M059J (cell line): Measurements from ENCODE around the gene CD27. TPM values are rescaled to one million over a fixed set of nuclear protein-coding genes. Genes with fewer than 3 reads are reported as not detected.
A peak's percentile ranks its signal among the peaks of the same experiment; 100 is the strongest.
"Not testable (repeated sequence)": the region's sequence is repeated elsewhere in the genome, so short reads cannot be mapped to it uniquely, and the experiment has no call there.

Experiments
- DNase-seq: peaks from one replicate; pipeline ENCODE4 v3.0.0-alpha.2; 2012; ENCODE audit warnings: low read depth
- total RNA-seq: library from RNA; depleted of rRNA; stranded (reverse); fragments of >200 nt; shearing (Covaris generic); gene quantifications from 2 replicates; pipeline ENCODE4 v1.2.3, GENCODE V29; 2014; rRNA removed

CD27 gene
- total RNA-seq, 1 experiment from 2014 or later = not detected

DNA sequence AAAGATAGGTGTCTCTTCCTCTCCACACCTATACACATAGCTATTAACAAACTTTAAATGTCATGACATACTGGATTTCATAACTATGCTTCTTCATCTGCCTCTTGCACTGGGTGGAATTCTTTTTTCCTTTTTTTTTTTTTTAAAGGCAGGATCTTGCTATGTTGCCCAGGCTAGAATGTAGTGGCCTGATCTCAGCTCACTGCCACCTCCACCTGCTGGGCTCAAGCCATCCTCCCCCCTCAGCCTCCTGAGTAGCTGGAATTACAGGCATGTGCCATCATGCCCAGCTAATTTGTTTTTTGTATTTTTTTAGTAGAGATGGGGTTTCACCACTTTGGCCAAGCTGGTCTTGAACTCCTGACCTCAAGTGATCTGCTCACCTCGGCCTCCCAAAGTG, 43.5 kb downstream of the CD27 start:
- DNase-seq = no peak

DNA sequence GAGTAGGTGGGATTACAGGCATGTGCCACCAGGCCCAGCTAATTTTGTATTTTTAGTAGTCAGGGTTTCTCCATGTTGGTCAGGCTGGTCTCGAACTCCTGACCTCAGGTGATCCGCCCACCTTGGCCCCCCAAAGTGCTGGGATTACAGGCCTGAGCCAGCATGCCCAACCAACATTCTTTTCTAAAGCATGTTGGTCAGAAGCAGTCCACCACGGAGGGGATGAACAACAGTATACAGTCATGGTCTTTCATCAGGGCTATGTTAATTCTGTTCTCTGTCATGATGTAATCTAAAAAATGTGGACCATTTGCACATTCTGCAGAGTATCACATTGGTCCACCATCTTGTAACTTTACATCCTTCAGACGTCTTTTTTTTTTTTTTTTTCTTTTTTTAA, 44.7 kb downstream of the CD27 start:
- DNase-seq = no peak

DNA sequence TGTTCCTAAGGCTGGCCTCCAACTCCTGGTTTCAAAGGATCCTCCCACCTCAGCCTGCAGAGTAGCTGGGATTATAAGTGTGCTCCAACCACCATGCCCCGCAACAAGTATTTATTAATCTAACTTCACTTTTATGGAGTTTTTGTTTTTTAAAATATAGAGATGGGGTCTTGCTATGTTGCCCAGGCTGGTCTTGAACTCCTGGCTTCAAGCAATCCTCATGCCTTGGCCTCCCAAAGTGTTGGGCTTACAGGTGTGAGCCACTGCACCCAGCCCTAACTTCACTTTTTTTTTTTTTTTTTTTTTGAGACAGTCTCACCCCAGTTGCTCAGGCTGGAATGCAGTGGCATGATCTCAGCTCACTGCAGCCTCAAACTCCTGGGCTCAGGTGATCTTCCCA, 45.9 kb downstream of the CD27 start:
- not testable (repeated sequence) for DNase-seq

DNA sequence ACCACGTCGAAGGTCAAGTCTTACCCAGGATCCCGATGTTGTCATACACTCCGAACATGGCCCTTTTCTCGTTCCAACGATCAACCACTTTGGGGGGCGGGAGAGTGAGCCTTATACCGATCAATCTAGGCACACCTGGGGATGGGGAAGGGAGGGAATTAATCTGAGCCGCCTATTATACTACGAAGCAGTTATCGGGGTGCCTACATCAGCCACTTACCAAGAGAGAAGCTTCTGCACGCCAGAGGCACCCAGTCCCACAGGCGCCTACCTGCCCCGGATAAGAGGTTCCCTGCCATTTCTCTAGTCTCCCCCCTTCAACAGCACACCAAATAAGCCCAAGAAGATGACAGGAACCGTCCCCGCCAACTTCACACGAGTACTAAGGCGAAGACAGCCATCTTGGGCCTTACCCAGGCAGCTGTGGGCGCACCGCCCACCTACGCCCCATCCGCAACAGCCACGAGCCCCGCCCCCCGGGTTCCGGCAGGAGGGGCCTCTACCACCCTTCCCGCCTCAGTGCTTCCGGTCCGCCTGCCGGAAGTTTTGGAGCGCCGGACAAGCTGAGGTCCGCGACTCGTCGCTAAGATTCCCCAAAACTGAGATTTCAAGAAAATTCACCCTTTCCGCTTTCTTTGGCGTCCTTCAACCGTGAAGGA, 48.2 kb downstream of the CD27 start, which contains the start of gene MRPL51:
Gene MRPL51, minus strand, starts transcription at position 425 of the 659 bp plus-strand sequence. Its CDS starts 126 bp downstream, at position 299.
- DNase-seq = peak; percentile 93

DNA sequence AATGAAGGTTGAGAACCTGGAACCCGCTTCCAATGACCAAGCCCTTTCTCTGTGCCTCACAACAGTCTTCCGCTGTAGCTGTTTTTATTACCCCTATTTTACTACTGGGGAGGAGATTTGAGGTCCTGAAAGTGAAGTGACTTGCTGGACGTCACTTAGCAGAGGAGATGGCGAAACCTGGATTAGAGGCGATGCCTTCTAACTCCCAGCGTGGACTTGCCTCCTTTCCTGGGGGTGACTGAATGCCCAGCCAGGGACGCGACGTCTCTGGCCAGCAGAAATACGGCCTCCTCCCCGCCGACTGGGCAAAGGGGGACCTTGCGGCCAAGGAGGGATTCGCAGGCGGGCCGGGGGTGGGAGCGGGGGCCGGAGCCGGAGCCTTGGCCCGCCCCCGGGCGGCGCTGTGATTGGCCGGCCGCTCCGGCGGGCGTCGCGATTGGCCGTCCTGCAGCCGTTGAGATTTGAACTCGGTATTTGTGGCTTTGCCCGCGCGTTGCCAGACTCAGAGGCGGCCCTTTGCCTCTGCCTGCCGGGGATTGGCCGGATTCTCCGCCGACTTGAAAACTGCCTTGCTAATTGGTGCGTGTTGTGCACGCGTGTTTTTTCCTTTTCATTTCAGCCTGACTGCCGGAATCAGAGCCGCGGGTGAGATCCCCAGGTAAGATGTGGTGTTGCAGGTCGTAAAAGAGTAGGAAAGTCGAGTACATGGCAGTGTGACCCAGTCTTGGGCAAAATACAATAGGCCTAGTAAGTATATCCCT, 48.9 kb downstream of the CD27 start, which contains the start of gene NCAPD2:
Gene NCAPD2, plus strand, starts transcription at position 606 of the 761 bp plus-strand sequence. CDS start 997 bp downstream, outside the sequence.
- DNase-seq = peak; percentile 96

DNA sequence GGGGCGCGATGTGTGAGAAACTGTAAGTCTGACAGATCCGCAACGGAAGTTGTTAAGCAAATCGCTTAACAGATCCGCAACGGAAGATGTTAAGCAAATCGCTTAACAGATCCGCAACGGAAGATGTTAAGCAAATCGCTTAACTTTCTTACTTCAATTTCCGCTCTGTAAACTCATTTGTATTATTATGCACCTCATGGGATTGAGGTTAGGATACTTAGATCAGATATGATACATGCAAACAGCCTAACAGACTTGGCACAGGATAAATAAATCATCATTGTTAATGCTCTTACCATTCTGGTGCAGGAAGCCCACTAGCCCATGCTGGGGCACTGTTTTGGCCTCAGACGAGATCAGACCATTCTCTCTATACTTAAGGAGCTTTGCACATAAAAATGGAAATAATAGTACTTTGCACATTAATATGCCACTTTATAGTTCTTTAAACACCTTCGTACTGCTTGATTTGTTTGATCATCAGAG, 49.5 kb downstream of the CD27 start:
- no peak for DNase-seq

DNA sequence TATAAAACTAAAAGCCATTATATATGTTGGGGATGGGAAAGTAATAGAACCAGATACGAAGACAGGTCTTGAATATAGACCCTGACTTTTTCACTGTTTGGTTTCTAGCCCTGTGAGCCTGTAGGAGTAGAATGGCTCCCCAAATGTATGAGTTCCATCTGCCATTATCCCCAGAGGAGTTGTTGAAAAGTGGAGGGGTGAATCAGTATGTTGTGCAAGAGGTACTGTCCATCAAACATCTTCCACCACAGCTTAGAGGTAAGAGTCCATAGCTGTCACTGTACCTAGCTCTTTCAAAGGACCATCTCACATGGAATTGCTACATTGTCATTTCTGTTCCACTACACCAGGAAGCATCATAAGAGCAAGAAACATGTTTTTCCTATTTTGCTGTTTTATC, 50.2 kb downstream of the CD27 start:
- peak; percentile 10 for DNase-seq

DNA sequence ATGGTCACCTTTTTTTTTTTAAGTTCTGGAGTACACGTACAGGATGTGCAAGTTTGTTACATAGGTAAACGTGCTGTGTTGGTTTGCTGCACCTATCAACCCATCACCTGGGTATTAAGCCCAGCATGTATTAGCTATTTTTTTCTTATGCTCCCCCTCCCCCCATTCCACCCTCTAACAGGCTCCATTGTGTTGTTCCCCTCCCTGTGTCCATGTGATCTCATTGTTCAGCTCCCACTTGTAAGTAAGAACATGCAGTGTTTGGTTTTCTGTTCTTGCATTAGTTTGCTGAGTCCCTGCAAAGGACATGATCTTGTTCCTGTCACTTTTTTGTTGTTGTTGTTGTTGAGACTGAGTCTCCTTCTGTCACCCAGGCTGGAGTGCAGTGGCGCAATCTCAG, 52.5 kb downstream of the CD27 start:
- DNase-seq = not testable (repeated sequence)

DNA sequence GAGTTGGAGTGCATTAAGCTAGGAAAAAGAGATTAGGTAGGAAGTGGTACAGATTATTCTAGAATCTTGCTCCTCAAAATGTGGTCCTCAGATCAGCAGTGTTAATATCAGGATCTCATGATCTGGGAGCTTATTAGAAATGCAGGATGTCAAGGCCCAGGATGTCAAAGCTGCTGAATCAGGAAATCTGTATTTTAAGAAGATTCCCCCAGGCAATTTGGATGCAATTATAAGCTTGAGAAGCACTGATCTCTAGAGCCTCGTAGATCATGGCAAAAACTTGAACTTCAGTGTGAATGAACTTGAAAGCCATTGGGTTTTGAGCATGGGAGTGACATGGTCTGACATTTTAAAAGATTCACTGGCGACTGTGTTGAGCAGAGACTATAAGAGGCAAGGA, 55.7 kb downstream of the CD27 start:
- no peak for DNase-seq

Other genes starting within 250 kb of the CD27 start
- gene CD9, start 244.6 kb upstream of the CD27 start, total RNA-seq = 72.4 and 86.2 TPM in 2 replicates
- 0.05 TPM in 1 of 2 replicates, not detected in the other for gene PLEKHG6, start 134.3 kb upstream of the CD27 start, total RNA-seq
- gene TNFRSF1A, start 102.9 kb upstream of the CD27 start, total RNA-seq = 180 and 233 TPM in 2 replicates
- gene SCNN1A, start 69.4 kb upstream of the CD27 start, total RNA-seq = 1.5 and 4.5 TPM in 2 replicates
- 0.34 and 0.49 TPM in 2 replicates for gene LTBR, start 60.8 kb upstream of the CD27 start, total RNA-seq
- gene TAPBPL, start 7.1 kb downstream of the CD27 start, total RNA-seq = 5.4 and 12.1 TPM in 2 replicates
- gene VAMP1, start 25.7 kb downstream of the CD27 start, total RNA-seq = 0.96 and 2.6 TPM in 2 replicates
- gene MRPL51, start 48.3 kb downstream of the CD27 start, total RNA-seq = 141 and 159 TPM in 2 replicates
- 61.8 and 117 TPM in 2 replicates for gene NCAPD2, start 49.1 kb downstream of the CD27 start, total RNA-seq
- gene GAPDH, start 89.6 kb downstream of the CD27 start, total RNA-seq = 6,702 and 8,157 TPM in 2 replicates
- gene IFFO1, start 111.1 kb downstream of the CD27 start, total RNA-seq = 5.4 and 13.4 TPM in 2 replicates
- 29.8 and 47.0 TPM in 2 replicates for gene NOP2, start 123.3 kb downstream of the CD27 start, total RNA-seq
- gene CHD4, start 162.4 kb downstream of the CD27 start, total RNA-seq = 131 and 207 TPM in 2 replicates
- 0.27 TPM in 1 of 2 replicates, not detected in the other for gene LPAR5, start 191.0 kb downstream of the CD27 start, total RNA-seq
- gene ACRBP, start 202.5 kb downstream of the CD27 start, total RNA-seq = not detected in 2 replicates
- gene ING4, start 218.2 kb downstream of the CD27 start, total RNA-seq = 19.3 and 37.8 TPM in 2 replicates
- gene ZNF384, start 244.4 kb downstream of the CD27 start, total RNA-seq = 18.1 and 25.0 TPM in 2 replicates